HPDE6-E6E7 (cell line): ENCODE measurements around the gene TMEM40.
"Not testable (repeated sequence)": the region's sequence is repeated elsewhere in the genome, so short reads cannot be mapped to it uniquely, and the experiment has no call there.

Source experiments
- DNase-seq: peaks from one replicate; pipeline ENCODE4 v3.0.0; 2011; ENCODE audit warnings: missing footprints; ENCODE audit errors: extremely low spot score

TMEM40 gene

GRCh38 chr3:12751571-12751970, 7.5 kb downstream of the TMEM40 start:
- peak; percentile 19 for DNase-seq

DNA sequence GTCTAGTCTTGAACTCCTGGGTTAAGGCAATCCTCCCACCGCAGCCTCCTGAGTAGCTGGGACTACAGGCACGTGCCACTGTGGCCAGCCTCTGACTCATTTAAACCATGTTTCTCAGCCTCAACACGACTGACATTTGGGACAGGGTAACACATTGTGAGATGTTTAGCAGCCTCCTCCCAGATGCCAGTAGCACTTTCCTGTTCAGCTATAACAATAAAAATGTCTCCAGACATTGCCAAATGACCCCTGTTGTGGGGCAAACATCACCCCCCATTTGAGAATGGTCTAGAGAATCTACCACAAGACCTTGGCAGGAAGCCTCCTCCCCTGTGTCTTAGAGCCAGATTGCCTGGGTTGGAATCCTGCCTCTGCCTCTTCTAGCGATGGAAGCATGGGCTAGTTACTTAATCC, 8.4 kb downstream of the TMEM40 start:
- DNase-seq, result no peak

DNA sequence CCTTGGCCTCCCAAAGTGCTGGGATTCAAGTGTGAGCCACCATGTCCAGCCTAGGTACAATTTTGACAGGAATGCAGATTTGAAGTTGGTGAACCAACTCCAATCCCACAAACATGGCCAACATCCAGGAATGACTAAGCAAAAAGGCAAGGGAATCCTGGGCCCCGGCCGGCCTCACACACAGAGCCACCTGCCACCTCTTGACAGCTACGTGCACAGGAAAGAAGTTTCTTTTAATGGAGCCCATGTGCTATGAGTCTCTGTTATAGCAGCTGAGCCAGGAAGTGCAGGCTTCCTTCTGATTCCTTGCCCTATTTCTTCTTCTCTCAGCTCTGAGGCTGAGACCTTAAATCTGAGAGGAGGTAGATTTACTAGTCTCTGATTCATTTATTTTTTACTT, 8.8 kb downstream of the TMEM40 start:
- DNase-seq, result no peak

DNA sequence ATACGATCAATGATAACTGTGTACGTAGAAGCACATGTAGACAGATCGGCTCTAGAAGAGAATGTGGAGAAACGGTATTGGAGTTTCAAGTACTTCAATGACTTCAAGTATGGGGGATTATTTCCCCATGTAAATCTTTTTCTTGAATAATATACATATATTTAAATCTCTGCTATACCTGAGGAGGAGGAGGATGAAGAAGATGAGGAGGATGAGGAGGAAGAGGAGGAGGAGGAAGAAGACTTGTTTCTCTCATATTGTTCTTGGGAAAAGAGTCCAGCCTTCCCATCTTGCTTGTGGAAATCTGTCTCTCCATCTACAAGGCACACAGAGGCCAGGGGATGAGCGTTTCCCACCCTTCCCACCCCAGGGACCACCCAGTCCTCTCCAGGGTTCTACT, 10.6 kb downstream of the TMEM40 start:
- no peak for DNase-seq

- DNase-seq, result no peak
Measured at GRCh38 chr3:12746419-12746818, 12.6 kb downstream of the TMEM40 start.

GRCh38 chr3:12744326-12744725, 14.7 kb downstream of the TMEM40 start:
- DNase-seq, result no peak

DNA sequence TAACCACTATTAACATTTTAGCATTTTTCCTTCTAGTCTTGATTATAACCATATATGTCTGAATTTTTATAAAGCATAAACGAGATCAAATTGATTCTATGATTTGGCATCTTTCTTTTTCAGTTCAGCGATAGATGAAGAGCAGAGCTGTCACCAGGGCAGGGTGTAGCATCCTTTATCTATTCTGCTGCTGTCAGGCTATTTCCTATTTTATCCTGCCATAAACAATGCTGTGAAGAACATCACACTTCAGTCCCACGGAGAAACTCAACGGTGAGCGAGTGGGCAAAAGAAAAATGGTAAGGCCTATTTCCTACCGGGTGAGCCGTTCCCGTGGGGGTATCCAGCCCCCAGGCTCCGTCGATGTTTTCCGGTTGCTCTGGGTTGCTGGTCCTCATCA, 15.5 kb downstream of the TMEM40 start:
- DNase-seq, result no peak

GRCh38 chr3:12742330-12743107, 16.5 kb downstream of the TMEM40 start:
- DNase-seq, result no peak

- DNase-seq, result no peak
Measured at GRCh38 chr3:12741209-12741608, 17.9 kb downstream of the TMEM40 start.

- DNase-seq, result no peak
Measured at GRCh38 chr3:12737833-12738232, 21.2 kb downstream of the TMEM40 start.

DNA sequence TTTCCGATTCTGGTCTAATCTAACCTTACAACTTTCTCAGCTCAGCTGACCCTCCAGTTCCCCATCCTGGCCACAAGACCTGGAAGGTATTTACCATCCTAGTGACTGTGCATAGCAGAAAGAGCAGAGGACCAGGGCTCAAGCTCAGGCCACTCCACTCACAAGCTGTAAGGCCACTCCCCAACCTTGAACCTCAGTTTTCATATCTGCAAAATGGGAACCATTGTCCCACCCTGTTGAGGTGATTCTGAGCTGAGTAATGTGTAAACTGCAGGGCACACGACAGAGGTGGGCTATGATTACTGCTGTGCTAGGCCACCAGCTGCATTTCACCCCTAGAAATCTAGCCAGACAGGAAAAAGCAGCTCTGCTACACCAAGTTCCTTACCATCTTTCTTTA, 21.7 kb downstream of the TMEM40 start:
- DNase-seq, result no peak

GRCh38 chr3:12734960-12735359, 24.1 kb downstream of the TMEM40 start:
- DNase-seq, result no peak

GRCh38 chr3:12733566-12733965, 25.5 kb downstream of the TMEM40 start:
- DNase-seq, result no peak

DNA sequence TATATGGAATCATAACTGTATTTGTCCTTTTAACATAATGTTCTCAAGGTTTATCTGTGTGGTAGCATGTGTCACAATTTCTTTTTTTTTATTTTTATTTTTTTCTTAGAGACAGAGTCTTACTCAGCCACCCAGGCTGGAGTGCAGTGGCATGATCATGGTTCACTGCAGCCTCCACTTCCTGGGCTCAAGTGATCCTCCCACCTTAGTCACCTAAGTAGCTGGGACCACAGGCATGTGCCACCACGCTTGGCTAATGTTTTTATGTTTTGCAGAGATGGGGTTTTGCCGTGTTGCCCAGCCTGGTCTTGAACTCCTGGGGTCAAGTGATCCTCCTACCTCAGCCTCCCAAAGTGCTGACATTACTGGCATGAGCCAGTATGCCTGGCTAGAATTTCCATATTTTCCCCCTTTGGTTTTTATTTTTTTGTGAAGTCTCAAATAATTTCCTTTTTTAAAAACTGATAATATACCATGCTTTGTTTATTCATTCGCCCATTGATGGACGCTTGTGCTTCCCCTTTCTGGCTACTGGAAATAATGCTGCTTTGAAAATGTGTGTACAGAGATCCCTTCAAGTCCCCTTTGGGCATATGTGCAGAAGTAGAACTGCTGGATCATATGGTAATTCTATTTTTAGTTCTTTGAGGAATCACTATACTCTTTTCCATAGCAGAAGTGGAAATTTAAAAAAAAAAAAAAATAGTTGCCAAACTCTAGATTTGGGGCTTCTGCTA, 28.4 kb downstream of the TMEM40 start:
- DNase-seq, result no peak

DNA sequence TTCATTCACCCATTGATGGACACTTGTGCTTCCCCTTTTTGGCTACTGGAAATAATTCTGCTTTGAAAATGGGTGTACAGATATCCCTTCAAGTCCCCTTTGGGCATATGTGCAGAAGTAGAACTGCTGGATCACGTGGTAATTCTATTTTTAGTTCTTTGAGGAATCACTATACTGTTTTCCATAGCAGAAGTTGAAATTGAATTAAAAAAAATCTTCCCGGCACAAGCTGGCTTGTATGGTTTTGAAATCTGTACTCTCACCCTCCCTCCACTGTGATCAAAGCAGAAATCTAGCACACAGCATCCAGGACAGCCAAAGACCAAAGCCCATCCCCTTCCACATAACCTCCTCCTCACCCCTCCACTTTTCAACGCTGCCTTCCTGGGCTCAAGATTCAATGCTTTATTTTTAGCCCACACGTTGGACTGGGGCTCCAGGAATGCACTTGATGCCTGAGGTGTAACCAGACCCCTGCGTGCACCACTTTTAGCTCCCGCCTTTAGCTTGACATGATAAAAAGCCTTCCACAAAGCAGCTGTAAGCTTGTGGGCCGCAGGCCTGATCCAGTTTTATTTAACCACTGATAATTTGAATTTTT, 29.9 kb downstream of the TMEM40 start:
- DNase-seq, result no peak

- DNase-seq, result no peak
Measured at GRCh38 chr3:12727937-12728336, 31.1 kb downstream of the TMEM40 start.

DNA sequence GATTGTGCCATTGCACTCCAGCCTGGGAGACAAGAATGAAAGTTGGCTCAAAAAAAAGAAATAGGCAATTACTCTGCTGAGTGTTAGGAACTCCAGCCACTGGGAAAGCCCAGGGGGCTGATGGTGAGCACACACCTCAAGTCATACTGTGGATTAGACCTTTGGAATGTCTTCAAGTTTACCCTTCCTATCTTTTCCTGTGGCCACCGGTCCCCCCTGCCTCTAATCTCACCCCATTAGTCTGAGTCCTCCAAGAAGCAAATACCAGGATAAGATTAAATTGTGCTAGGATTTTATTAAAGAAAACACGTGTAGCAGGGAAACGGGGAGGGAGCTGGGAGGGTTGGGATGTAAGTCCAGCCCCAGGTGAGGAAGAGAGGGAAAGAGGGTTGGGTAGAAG, 31.6 kb downstream of the TMEM40 start:
- DNase-seq, result no peak

- no peak for DNase-seq
Measured at GRCh38 chr3:12725436-12725835, 33.6 kb downstream of the TMEM40 start.

DNA sequence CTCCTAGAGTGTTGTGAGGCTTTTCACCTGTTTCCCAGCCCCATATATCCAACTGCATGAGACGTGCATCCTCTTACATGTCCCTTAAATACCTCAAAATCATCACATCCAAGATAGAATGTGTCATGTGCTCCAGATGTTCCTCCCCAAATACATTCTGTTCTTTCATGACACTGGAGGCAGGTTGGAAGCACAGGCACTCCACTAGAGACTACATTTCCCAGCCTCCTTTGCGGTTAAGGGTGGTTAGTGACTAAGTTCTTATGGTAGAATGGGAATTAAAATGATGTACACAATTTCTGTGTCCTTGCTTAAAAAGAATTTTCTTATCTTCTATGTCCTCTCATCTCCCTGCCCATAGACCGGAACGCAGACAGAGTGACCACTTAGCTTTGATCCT, 34.3 kb downstream of the TMEM40 start:
- DNase-seq, result no peak

- DNase-seq, result not testable (repeated sequence)
Measured at GRCh38 chr3:12723362-12723761, 35.7 kb downstream of the TMEM40 start.

DNA sequence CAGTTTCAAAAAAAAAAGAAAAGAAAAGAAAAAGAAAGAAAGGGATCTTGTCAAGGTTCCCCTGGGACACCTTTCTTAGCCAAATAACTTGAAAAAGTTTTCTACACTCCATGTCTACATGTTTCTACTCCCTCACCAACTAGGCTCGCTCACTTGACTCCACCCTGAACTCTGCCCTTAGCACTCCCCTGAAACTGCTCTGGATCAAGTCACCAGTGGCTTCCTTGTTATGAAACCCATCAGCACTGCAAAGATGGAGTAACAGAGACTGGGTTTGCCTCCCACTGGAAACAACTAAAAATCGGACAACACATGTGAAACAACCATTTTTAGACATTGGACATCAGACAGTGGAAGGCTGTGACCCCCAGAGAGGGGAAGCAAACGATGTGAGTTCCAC, 36.8 kb downstream of the TMEM40 start:
- DNase-seq, result no peak

GRCh38 chr3:12719984-12720898, 38.8 kb downstream of the TMEM40 start:
- DNase-seq, result peak; percentile 33
